Right lobe of liver (tissue), 6 donors: ENCODE data around the gene TGFB1I1. TPM values are rescaled to one million over a fixed set of nuclear protein-coding genes. Genes with fewer than 3 reads are reported as not detected.
"Not testable (repeated sequence)": the region's sequence is repeated elsewhere in the genome, so short reads cannot be mapped to it uniquely, and the experiment has no call there.

Source experiments
- ATAC-seq, 4 donors: fragments of 200-7000 bp; cut with Tn5 transposase; one replicate each; pipeline ENCODE4 v1.9.1; 2020; ENCODE audit warnings: mild to moderate bottlenecking in 4 of 4, moderate library complexity in 4 of 4
- DNase-seq, 3 donors: peaks; one replicate each; pipeline ENCODE4 v3.0.0-alpha.2; 2020
- H3K27ac ChIP-seq, 3 donors: fragments of 200-600 bp; one replicate each; pipeline ENCODE4 v1.8.0; 2022
- H3K27me3 ChIP-seq, 2 donors: fragments of 200-600 bp; one replicate each; pipeline ENCODE4 v1.8.0; 2022
- H3K36me3 ChIP-seq, 4 donors: fragments of 200-600 bp; sonication (generic) in 1 of 4; one replicate each; pipeline versions ENCODE4 v1.5.1 to v1.8.0; 2017 to 2022; ENCODE audit warnings: control low read depth in 1 of 4
- H3K4me1 ChIP-seq, 4 donors: fragments of 200-600 bp; sonication (generic) in 1 of 4; one replicate each; pipeline versions ENCODE4 v1.5.1 to v1.8.0; 2017 to 2022; ENCODE audit warnings: control low read depth in 1 of 4
- H3K4me3 ChIP-seq, 3 donors: fragments of 200-600 bp; one replicate each; pipeline ENCODE4 v1.8.0; 2022
- H3K9me3 ChIP-seq, 4 donors: fragments of 200-600 bp; sonication (generic) in 1 of 4; one replicate each; pipeline versions ENCODE4 v1.5.1 to v1.8.0; 2017 to 2022; ENCODE audit warnings: control low read depth in 1 of 4
- CTCF ChIP-seq, 4 donors: fragments of 200-600 bp in 3 of 4; fragments of 450-650 bp in 1 of 4; IDR thresholded peaks; one replicate each; pipeline versions ENCODE4 v1.5.1 to v1.8.0; 2016 to 2022; ENCODE audit warnings: antibody characterized with exemption in 4 of 4, mild to moderate bottlenecking in 2 of 4
- POLR2A ChIP-seq: fragments of 450-650 bp; IDR thresholded peaks from one replicate; pipeline ENCODE4 v1.6.1; 2017; ENCODE audit warnings: antibody characterized with exemption, mild to moderate bottlenecking
- WGBS: methylation state at CpG from one replicate; pipeline ENCODE4 v1.1.6; 2018; ENCODE audit warnings: low coverage, low lambda C conversion rate; ENCODE audit not compliant: insufficient coverage; ENCODE audit errors: missing lambda C conversion rate; 5-methylcytosine and 5-hydroxymethylcytosine counted together
- intact Hi-C, 2 donors: fragments of 100-400 bp; cut with DNase I; formaldehyde crosslinking; loops; one replicate each; pipeline versions ENCODE4 v1.11.2 to v1.14.1; 2022
- total RNA-seq, 6 experiments: library from RNA; depleted of rRNA in 2 of 6; stranded (reverse); fragments of >200 nt in 2 of 6; fragmentation: NEBNext Ultra II Directional in 3 of 6; extraction: Animal tissue kit (Norgen Biotek cat#: 25700) in 3 of 6; gene quantifications; one replicate each; pipeline versions ENCODE4 v1.1.0 to v1.2.4, GENCODE V29; 2016 to 2023
- donor health status: DM: no; HTN: yes; CAD: no.
- donor health status: DM: no; HTN: no; CAD: no.
- donor health status: DM: no; HTN: no; CAD: no.
- donor health status: DM: no; HTN: yes; CAD: no.
- donor health status: DM: no; HTN: yes; CAD: no.

The TGFB1I1 gene
- total RNA-seq, 6 experiments from 2014 or later: 1.9 to 7.9 (median 6.7) TPM

GRCh38 chr16:31430380-31431052, 41.4 kb upstream of the TGFB1I1 start:
- no peaks in the 10 kb centered on the region for H3K36me3 ChIP-seq
- 56% methylated on average over 3 of the region's 5 CpGs for WGBS
- DNase-seq (no peak), ATAC-seq (no peak)
- H3K27me3 ChIP-seq: no peaks in the 10 kb centered on the region
- peaks cover 0 to 4% (median 2%) of the 10 kb centered on the region in 4 donors for H3K4me1 ChIP-seq
- H3K27ac ChIP-seq: no peak overlapping the region
- no peaks in the 10 kb centered on the region for H3K9me3 ChIP-seq
- TF ChIP-seq POLR2A (no peak), CTCF (IDR thresholded peaks at IDR 0.05) (no peak)
- H3K4me3 ChIP-seq: no peak overlapping the region
- intact Hi-C loops: loop anchor here in 1 of 2 donors (10.0 kb wide), 1 partner anchor 436 kb away; no protein-coding TSS in a partner anchor

GRCh38 chr16:31435341-31436220, 36.4 kb upstream of the TGFB1I1 start:
- intact Hi-C loops: loop anchor here in 1 of 2 donors (10.0 kb wide), 1 partner anchor 441 kb away; no protein-coding TSS in a partner anchor
- ATAC-seq (peak in 1 of 4 donors; percentile 47), DNase-seq (no peak)
- no peaks in the 10 kb centered on the region for H3K4me1 ChIP-seq
- no peaks in the 10 kb centered on the region for H3K36me3 ChIP-seq
- H3K4me3 ChIP-seq: no peak overlapping the region
- no peak overlapping the region for H3K27ac ChIP-seq
- H3K27me3 ChIP-seq: no peaks in the 10 kb centered on the region
- 89% methylated on average over 15 of the region's 47 CpGs for WGBS
- no peaks in the 10 kb centered on the region for H3K9me3 ChIP-seq
- TF ChIP-seq POLR2A (no peak), CTCF (IDR thresholded peaks at IDR 0.05) (no peak)

GRCh38 chr16:31436221-31437045, 35.5 kb upstream of the TGFB1I1 start:
- 96% methylated on average over 10 of the region's 44 CpGs for WGBS
- intact Hi-C loops: loop anchor here in 1 of 2 donors (10.0 kb wide), 1 partner anchor 442 kb away; no protein-coding TSS in a partner anchor
- ATAC-seq: peak in 1 of 4 donors; percentile 27
- Histone ChIP-seq H3K4me3 (no peak overlapping the region), H3K9me3 (no peaks in the 10 kb centered on the region), H3K36me3 (no peaks in the 10 kb centered on the region), H3K27ac (no peak overlapping the region), H3K27me3 (no peaks in the 10 kb centered on the region), H3K4me1 (no peaks in the 10 kb centered on the region)
- no peak for DNase-seq
- TF ChIP-seq CTCF (IDR thresholded peaks at IDR 0.05): no peak
- TF ChIP-seq POLR2A: no peak

GRCh38 chr16:31438414-31438813, 33.5 kb upstream of the TGFB1I1 start:
- no peak overlapping the region for H3K4me3 ChIP-seq
- no peaks in the 10 kb centered on the region for H3K27me3 ChIP-seq
- no peak overlapping the region for H3K27ac ChIP-seq
- ATAC-seq (no peak), DNase-seq (no peak)
- H3K9me3 ChIP-seq: no peaks in the 10 kb centered on the region
- no peak for TF ChIP-seq CTCF (IDR thresholded peaks at IDR 0.05)
- no peak for TF ChIP-seq POLR2A
- peaks cover 0 to 5% (median 0%) of the 10 kb centered on the region in 4 donors for H3K4me1 ChIP-seq
- intact Hi-C loops: loop anchor here in 1 of 2 donors (10.0 kb wide), 1 partner anchor 444 kb away; no protein-coding TSS in a partner anchor
- no CpG with 5 or more reads among the region's 2 CpGs for WGBS
- H3K36me3 ChIP-seq: no peaks in the 10 kb centered on the region

- intact Hi-C loops: loop anchor here in 1 of 2 donors (10.0 kb wide), 1 partner anchor 444 kb away; no protein-coding TSS in a partner anchor
- not testable (repeated sequence) for DNase-seq, H3K4me3 ChIP-seq, ATAC-seq, H3K9me3 ChIP-seq, H3K4me1 ChIP-seq, H3K27me3 ChIP-seq, H3K27ac ChIP-seq, H3K36me3 ChIP-seq
- WGBS: 70% methylated on average over 4 of the region's 4 CpGs
Observed at GRCh38 chr16:31439023-31439422, 32.9 kb upstream of the TGFB1I1 start.
